Measurements from ENCODE around the gene DNAH14. TPM values are rescaled to one million over a fixed set of nuclear protein-coding genes. Genes with fewer than 3 reads are reported as not detected.
"Not testable (repeated sequence)": the region's sequence is repeated elsewhere in the genome, so short reads cannot be mapped to it uniquely, and the experiment has no call there.

Gene DNAH14
- total and polyA plus RNA-seq, 2 donors (not counting 1 experiment from before 2014, with no cell fraction given): not detected

DNA sequence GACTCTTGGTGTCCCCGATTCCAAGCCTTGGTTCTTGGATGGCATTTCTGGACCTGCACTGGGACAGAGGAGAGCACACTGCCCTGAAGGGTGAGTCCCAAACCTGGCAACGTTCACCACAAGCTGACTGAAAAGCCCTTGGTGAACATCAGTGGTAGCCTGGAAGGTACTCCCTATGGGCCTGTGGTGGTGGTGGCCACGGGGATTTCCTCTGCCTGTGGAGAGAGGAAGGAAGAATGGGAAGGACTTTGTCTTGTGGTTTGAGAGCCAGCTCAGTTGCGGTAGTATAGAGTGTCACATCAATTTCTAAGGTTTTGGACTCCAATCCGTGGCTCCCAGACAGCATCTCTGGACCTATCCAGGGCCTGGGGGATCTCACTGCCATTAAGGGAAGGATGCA, 50.7 kb downstream of the DNAH14 start:
- Histone ChIP-seq H3K27me3 (replicated peaks in 1 of 4; ENCODE audit: control extremely low read depth in 1 of 4, control insufficient read depth in 3 of 4, insufficient read depth in 4 of 4, low read length in 3 of 4) (no peaks in the 10 kb centered on the region), H3K36me3 (replicated peaks in 1 of 2; ENCODE audit: control extremely low read depth in 1 of 2, control insufficient read depth in 1 of 2, extremely low read depth in 1 of 2, insufficient read depth in 2 of 2, low read length in 1 of 2) (no peaks in the 10 kb centered on the region), H3K4me2 (replicated peaks; ENCODE audit: low read depth, low read length, poor library complexity, severe bottlenecking) (no peak overlapping the region), H3K4me1 (ENCODE audit: control insufficient read depth in 2 of 2, insufficient read depth in 2 of 2, low read length in 2 of 2) (no peaks in the 10 kb centered on the region), H3K4me3 (ENCODE audit: control extremely low read depth in 1 of 5, extremely low read depth in 1 of 5, insufficient read depth in 1 of 5, low read depth in 2 of 5, low read length in 4 of 5) (no peak overlapping the region), H3K9me3 (ENCODE audit: control extremely low read depth in 1 of 3, control insufficient read depth in 2 of 3, insufficient read depth in 1 of 3, low read length in 2 of 3) (no peaks in the 10 kb centered on the region), H4K20me1 (ENCODE audit: control insufficient read depth, insufficient read depth, low read length, poor library complexity, severe bottlenecking) (no peaks in the 10 kb centered on the region), H3K79me2 (ENCODE audit: control insufficient read depth, insufficient read depth, low read length) (no peaks in the 10 kb centered on the region), H2AFZ (ENCODE audit: insufficient read depth, low read depth, low read length, poor library complexity, severe bottlenecking) (no peak overlapping the region), H3K9ac (ENCODE audit: low read length) (no peak overlapping the region), H3K27ac (ENCODE audit: low read length in 2 of 2) (no peak overlapping the region)
- no peak for ATAC-seq (ENCODE audit: low read depth)
- 18% methylated on average over 5 of the region's 5 CpGs for WGBS (ENCODE audit: insufficient coverage)
- CTCF ChIA-PET: no interaction called here
- intact Hi-C loops (cut with micrococcal nuclease): no loop called here
- POLR2A ChIA-PET: no interaction called here
- TF ChIP-seq EZH2 (IDR thresholded peaks at IDR 0.05; ENCODE audit: borderline replicate concordance, insufficient read depth, low read depth, low read length, poor library complexity, severe bottlenecking): no peak
- TF ChIP-seq, protein P1, sequence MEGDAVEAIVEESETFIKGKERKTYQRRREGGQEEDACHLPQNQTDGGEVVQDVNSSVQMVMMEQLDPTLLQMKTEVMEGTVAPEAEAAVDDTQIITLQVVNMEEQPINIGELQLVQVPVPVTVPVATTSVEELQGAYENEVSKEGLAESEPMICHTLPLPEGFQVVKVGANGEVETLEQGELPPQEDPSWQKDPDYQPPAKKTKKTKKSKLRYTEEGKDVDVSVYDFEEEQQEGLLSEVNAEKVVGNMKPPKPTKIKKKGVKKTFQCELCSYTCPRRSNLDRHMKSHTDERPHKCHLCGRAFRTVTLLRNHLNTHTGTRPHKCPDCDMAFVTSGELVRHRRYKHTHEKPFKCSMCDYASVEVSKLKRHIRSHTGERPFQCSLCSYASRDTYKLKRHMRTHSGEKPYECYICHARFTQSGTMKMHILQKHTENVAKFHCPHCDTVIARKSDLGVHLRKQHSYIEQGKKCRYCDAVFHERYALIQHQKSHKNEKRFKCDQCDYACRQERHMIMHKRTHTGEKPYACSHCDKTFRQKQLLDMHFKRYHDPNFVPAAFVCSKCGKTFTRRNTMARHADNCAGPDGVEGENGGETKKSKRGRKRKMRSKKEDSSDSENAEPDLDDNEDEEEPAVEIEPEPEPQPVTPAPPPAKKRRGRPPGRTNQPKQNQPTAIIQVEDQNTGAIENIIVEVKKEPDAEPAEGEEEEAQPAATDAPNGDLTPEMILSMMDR (IDR thresholded peaks at IDR 0.05): no peak
- H3K27ac Mint-ChIP-seq: no peak overlapping the region
- no peak for DNase-seq
- no peaks in the 10 kb centered on the region for H3K9me3 Mint-ChIP-seq (ENCODE audit: insufficient read depth)
- H3K27me3 Mint-ChIP-seq: no peaks in the 10 kb centered on the region
- no peak overlapping the region for H3K4me3 Mint-ChIP-seq
- no peaks in the 10 kb centered on the region for H3K4me1 Mint-ChIP-seq

DNA sequence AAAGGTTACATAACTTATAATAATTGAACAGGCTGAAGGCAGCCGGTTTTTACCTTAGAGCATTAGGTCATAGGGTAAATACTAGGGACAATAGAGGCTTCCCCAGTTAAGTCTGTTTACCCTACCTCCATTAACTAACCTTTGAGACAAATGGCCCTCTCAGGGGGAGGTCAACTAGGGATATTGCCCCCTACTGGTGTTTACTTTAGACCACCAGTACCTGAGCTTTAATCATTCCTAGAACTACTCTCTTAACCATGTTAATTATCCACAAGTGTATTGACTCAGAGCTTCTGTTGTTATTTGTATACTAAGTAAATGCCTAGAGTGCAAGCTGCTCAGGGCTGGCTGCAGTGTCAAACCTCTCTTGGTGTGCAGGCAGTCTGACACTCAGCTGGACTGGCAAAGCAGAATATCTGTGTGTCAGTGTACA, 52.5 kb downstream of the DNAH14 start:
- H3K4me3 Mint-ChIP-seq; H3K27me3 Mint-ChIP-seq; intact Hi-C loops (cut with micrococcal nuclease); H3K27ac ChIP-seq (ENCODE audit: low read length in 2 of 2); H3K9ac ChIP-seq (ENCODE audit: low read length); H3K9me3 Mint-ChIP-seq (ENCODE audit: insufficient read depth); H3K4me1 ChIP-seq (ENCODE audit: control insufficient read depth in 2 of 2, insufficient read depth in 2 of 2, low read length in 2 of 2); CTCF ChIA-PET; H4K20me1 ChIP-seq (ENCODE audit: control insufficient read depth, insufficient read depth, low read length, poor library complexity, severe bottlenecking); POLR2A ChIA-PET; H3K4me3 ChIP-seq (ENCODE audit: control extremely low read depth in 1 of 5, extremely low read depth in 1 of 5, insufficient read depth in 1 of 5, low read depth in 2 of 5, low read length in 4 of 5); H3K27me3 ChIP-seq (replicated peaks in 1 of 4; ENCODE audit: control extremely low read depth in 1 of 4, control insufficient read depth in 3 of 4, insufficient read depth in 4 of 4, low read length in 3 of 4); ATAC-seq (ENCODE audit: low read depth); H3K36me3 ChIP-seq (replicated peaks in 1 of 2; ENCODE audit: control extremely low read depth in 1 of 2, control insufficient read depth in 1 of 2, extremely low read depth in 1 of 2, insufficient read depth in 2 of 2, low read length in 1 of 2); H3K27ac Mint-ChIP-seq; H2AFZ ChIP-seq (ENCODE audit: insufficient read depth, low read depth, low read length, poor library complexity, severe bottlenecking); H3K4me1 Mint-ChIP-seq; H3K4me2 ChIP-seq (replicated peaks; ENCODE audit: low read depth, low read length, poor library complexity, severe bottlenecking); H3K9me3 ChIP-seq (ENCODE audit: control extremely low read depth in 1 of 3, control insufficient read depth in 2 of 3, insufficient read depth in 1 of 3, low read length in 2 of 3); H3K79me2 ChIP-seq (ENCODE audit: control insufficient read depth, insufficient read depth, low read length); DNase-seq: not testable (repeated sequence)
- no CpG with 5 or more reads among the region's 1 CpG for WGBS (ENCODE audit: insufficient coverage)

All from B cell (primary cell).